ENCODE data around the gene TMEM151A. TPM values are rescaled to one million over a fixed set of nuclear protein-coding genes. Genes with fewer than 3 reads are reported as not detected.

Gene TMEM151A
- total RNA-seq, 1 donor from 2014 or later, result not detected

- ATAC-seq, result no peak
Observed at GRCh38 chr11:66324664-66325063, 33.0 kb downstream of the TMEM151A start.

GRCh38 chr11:66325263-66325671, 33.6 kb downstream of the TMEM151A start:
- ATAC-seq, result no peak

GRCh38 chr11:66326261-66327111, 34.8 kb downstream of the TMEM151A start:
- ATAC-seq, result peak; percentile 1

DNA sequence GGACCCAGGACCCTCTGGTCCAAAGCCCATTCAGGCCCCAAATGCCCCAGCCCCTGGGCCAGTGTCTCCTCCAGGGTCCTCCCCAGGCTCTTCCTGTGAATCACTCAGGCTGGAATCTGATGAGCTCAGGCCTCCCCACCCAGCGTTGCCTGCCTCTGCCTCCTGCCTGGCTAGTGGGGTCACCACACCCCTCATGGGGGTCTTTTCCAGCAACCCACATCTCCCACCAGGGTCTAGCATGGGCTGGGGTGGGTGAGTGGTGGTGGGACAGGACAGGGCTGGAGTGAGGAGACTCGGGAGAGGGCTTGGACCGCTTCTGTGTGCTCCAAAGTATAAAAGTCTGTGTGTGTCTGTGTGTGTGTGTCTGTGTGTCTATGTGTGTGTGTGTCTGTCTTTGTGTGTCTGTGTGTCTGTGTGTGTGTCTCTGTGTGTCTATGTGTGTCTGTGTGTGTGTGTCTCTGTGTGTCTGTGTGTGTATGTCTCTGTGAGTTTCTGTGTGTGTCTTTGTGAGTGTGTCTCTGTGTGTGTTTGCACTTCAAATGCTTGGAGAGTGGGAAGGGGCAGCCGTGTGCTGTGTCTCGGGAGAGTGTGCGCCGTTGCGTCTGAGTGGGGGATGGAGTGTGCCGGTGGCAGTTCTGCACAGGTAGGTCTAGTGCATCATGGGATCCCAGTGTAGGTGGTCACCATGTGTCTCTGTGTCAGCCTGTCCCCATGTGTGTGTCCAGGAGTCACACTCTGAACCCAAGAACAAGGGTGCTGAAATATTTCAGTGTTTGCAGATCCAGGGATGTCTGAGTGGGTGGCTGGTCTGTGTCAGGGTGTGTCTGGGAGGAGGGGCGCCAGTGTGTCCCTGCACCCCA, 35.7 kb downstream of the TMEM151A start:
- ATAC-seq, result no peak

GRCh38 chr11:66328031-66328301, 36.3 kb downstream of the TMEM151A start:
- peak; percentile 27 for ATAC-seq

GRCh38 chr11:66328302-66329144, 36.8 kb downstream of the TMEM151A start:
- peak; percentile 69 for ATAC-seq

DNA sequence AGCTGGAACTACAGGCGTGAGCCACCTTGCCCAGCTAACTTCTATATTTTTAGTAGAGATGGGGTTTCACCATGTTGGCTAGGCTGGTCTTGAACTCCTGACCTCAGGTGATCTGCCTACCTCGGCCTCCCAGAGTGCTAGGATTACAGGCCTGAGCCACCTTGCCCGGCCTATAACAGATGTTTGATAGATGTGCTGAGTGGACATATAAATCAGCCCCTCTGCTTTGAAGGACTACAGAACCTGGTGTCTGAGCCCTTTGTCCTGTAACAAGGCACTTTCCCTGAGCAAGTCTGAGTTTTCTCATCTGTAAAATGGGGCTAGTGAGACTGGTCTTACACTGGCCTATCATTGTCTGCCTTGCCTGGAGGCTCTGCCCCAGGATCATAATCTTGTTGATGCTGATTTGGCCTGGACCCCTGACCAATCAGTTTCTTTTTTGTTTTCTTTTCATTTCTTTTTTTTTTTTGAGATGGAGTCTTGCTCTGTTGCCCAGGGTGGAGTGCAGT, 37.5 kb downstream of the TMEM151A start:
- ATAC-seq, result no peak

DNA sequence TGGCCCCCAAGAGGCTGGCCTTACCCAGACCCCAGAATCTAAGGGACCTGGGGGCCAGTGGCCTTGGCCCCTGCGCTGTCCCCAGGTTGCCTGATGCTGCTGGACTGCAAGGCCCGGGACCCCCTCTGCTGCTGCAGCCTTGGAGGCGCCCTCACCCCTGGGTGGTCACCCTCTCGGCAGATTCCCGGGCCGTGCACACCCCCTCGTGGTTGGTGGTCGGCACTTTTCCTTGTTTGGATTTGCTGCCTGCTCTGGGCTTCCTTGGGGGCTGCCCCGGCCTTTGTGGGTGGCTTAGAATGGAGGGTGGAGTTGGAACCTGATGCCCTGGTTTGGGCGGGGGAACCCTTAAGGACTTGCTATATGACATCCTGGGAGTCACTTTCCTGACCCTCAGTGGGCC, 39.2 kb downstream of the TMEM151A start:
- no peak for ATAC-seq

GRCh38 chr11:66331542-66332370, 40.1 kb downstream of the TMEM151A start:
- no peak for ATAC-seq

GRCh38 chr11:66332371-66333219, 40.9 kb downstream of the TMEM151A start:
- no peak for ATAC-seq

GRCh38 chr11:66333220-66333877, 41.7 kb downstream of the TMEM151A start:
- no peak for ATAC-seq

DNA sequence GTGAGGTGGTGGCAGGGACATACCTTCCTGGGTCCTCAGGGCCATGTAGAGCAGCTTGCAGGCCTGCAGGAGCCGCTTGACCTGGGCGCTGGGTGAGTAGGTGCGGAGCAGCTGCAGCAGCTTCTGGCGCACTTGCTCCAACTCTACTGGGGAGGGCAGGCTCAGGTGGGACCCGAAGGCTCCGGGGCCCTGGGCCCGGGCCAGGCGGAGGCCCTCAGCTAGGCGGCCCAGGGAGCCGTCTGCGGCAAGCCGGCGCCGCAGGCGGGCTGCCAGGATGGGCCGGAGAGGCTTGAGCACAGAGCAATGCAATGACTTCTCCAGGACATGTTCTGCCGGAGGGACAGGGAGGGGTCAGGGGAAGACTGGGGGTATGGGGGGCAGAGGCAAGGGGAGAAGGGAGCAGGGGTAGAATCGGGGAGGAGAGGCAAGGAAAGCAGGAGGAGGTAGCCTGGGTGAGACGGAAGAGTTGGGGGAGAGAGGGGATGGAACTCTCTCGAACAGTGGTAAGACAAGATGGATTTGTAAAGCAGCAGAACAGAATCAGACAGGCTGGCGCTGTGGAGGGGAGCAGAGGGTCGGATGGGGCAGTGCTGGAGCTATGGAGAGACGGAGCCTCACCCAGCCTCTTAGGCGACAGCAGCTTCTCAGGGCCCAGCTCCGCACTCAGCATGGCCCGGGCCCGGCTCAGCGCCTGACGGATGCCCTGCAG, 42.4 kb downstream of the TMEM151A start:
- ATAC-seq, result no peak

DNA sequence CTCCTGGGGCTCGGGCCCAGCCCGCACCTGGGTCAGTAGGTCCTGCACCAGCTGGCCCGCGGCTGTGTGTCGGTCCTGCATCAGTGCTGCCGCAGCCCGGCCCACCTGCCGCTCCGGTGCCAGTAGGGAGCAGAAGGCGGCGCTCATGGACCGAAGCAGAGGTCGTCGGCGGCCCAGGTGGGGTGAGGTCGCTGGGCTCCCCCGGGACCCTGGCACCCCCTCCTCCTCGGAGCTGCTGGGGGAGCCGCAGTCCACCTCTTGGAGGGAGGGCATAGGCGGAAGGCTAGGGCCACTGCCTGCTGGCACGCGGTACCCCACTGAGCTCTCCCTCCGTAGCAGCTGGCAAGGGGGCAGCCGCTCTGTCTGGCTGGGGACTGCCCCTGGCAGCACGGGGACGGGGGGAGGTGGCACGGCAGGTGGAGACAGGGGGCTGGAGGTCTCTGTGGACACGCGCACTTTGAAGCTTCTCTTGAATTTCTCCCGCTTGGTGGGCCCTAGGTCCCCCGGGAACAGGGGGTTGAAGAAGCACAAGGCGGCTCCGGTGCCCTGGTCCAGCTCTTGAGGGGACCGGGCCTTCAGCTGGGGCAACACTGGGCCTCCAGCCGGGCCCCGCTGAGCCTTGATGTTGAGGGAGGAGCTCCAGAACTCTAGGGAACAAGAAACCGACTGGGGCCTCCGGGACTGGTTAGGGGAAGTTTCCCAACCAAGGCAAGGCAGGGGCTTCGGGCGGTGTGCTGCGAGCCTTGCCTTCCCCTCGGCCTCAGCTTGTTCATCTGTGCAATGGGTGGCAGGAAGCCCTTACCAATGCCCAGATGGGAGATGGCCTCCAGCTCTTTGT, 43.1 kb downstream of the TMEM151A start:
- no peak for ATAC-seq

GRCh38 chr11:66335531-66336233, 44.0 kb downstream of the TMEM151A start:
- ATAC-seq, result peak; percentile 4

DNA sequence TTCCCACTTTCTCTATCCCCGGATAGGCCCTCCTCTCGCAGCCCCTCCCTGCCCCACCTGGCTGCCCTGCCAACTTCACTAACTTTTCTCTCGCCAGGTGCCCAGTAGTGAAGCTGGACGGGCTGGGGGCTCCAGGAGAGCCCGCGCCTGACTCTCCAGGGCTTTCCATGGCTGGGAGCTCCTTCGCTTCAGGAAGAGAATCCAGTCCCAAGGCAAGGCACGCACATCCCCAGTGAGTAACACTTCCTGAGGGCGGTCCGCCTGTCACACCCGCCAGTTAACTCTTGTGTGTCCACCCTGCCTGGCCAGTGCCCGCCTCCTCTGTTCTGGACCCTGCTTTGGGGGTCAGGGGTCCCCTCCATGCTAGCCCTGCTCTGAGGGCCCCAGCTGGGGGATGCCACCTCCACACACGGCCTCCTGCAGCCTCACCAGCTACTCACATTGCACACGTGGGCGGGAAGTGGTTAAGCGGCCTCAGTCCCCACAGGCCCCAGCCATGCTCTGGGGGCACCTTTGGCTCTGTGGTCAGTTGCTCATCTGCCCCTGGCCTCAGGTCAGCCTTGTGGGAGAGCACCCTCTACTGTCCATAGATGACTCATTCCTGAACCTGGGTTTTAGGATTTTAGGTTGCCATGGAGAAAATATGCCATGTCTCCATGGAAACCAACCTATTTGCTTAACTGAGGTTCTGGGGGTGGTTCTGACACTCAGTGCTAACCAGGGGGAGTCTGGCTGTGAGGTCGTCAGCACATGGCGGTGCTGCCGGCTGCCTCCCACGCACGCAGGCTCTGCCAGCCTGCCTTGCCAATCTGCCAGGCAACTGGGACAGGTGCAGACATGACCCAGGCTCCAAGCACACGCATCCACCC, 44.8 kb downstream of the TMEM151A start, which contains the start of gene RIN1:
TSS of gene RIN1 (minus strand) at position 201 of the 869 bp plus-strand sequence. CDS start at position 169, 32 bp downstream.
- ATAC-seq, result peak; percentile 69

DNA sequence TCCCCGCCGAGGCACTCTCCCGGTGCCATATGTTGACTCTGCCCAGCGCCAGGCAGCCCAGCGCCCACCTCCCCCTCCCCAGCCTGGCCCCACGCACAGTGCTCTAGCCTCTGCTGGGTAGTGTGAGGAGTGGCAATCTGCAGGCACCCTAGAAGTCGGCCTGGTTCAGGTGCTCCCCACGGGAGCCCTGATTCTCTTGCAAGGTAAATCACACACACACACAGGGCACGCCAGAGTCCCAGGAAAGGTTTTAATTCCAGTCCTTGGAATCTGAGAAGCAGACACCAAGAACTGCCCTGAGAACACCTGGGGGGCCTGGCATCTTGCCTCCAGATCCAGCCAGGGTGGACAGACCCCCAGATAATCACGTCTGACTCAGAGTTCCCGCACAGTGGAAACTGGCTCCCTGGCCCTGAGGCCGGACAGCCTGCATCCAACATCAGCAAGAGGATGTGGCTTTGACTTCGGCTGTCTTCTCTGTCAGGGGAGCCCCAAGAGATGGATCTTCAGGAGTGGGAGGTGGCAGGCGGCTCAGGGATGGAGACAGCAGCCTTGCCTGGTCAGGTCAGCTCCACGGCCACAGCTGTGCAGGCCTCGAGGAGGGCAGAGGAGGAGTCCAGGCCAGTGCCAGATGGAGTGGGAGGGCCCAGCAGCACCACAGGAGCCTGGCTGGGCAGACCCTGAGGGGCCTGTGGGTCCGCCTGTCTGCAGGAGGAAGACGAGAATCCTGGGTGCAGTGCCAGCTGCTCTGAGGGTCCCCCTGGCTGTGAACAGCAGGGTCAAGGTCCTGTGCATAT, 45.6 kb downstream of the TMEM151A start:
- no peak for ATAC-seq

All from esophagus mucosa (tissue), 1 donor.